ENCODE measurements around the gene YPEL1. TPM values are rescaled to one million over a fixed set of nuclear protein-coding genes. Genes with fewer than 3 reads are reported as not detected.

YPEL1 gene
- total and polyA plus RNA-seq, 2 donors (not counting 1 experiment from before 2014, with no cell fraction given), result 14.9 to 17.0 TPM

DNA sequence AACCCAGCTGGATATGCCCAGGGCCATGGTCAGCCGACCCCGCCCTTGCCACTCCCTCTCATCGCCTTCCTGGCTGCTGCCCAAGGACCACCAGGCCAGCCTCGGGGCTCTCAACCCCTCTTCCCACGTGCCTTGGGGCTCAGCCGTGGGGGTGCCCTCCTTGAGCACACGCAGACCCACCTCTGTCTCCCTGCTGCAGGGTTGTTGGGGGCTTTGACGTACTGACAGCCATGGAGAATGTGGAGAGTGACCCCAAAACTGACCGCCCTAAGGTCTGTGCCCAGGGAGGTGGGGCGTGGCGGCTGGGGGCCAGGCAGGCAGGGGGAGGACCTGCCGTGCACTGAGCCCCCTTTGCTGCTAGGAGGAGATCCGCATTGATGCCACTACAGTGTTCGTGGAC lies 41.2 kb downstream of the YPEL1 start:
- DNase-seq, result no peak
- Histone ChIP-seq H3K9ac (ENCODE audit: low read length) (no peak overlapping the region), H3K27me3 (replicated peaks in 1 of 4; ENCODE audit: control extremely low read depth in 1 of 4, control insufficient read depth in 3 of 4, insufficient read depth in 4 of 4, low read length in 3 of 4) (no peaks in the 10 kb centered on the region), H3K36me3 (replicated peaks in 1 of 2; ENCODE audit: control extremely low read depth in 1 of 2, control insufficient read depth in 1 of 2, extremely low read depth in 1 of 2, insufficient read depth in 2 of 2, low read length in 1 of 2) (peaks cover 2 to 73% of the 10 kb centered on the region in 2 experiments), H3K4me3 (ENCODE audit: control extremely low read depth in 1 of 5, extremely low read depth in 1 of 5, insufficient read depth in 1 of 5, low read depth in 2 of 5, low read length in 4 of 5) (no peak overlapping the region), H3K9me3 (ENCODE audit: control extremely low read depth in 1 of 3, control insufficient read depth in 2 of 3, insufficient read depth in 1 of 3, low read length in 2 of 3) (no peaks in the 10 kb centered on the region), H2AFZ (ENCODE audit: insufficient read depth, low read depth, low read length, poor library complexity, severe bottlenecking) (no peak overlapping the region), H3K27ac (ENCODE audit: low read length in 2 of 2) (no peak overlapping the region), H4K20me1 (ENCODE audit: control insufficient read depth, insufficient read depth, low read length, poor library complexity, severe bottlenecking) (peaks cover 5% of the 10 kb centered on the region), H3K4me2 (replicated peaks; ENCODE audit: low read depth, low read length, poor library complexity, severe bottlenecking) (no peak overlapping the region), H3K79me2 (ENCODE audit: control insufficient read depth, insufficient read depth, low read length) (no peaks in the 10 kb centered on the region), H3K4me1 (ENCODE audit: control insufficient read depth in 2 of 2, insufficient read depth in 2 of 2, low read length in 2 of 2) (no peaks in the 10 kb centered on the region)
- CTCF ChIA-PET, result no interaction called here
- intact Hi-C loops (cut with micrococcal nuclease), result no loop called here
- no peaks in the 10 kb centered on the region for H3K27me3 Mint-ChIP-seq
- ATAC-seq (ENCODE audit: low read depth), result no peak
- H3K9me3 Mint-ChIP-seq (ENCODE audit: insufficient read depth), result no peaks in the 10 kb centered on the region
- TF ChIP-seq EZH2 (IDR thresholded peaks at IDR 0.05; ENCODE audit: borderline replicate concordance, insufficient read depth, low read depth, low read length, poor library complexity, severe bottlenecking) (no peak), CTCF (IDR thresholded peaks at IDR 0.05) (no peak)
- WGBS (ENCODE audit: insufficient coverage), result 96% methylated on average over 14 of the region's 14 CpGs
- no peak overlapping the region for H3K27ac Mint-ChIP-seq
- H3K4me3 Mint-ChIP-seq, result no peak overlapping the region
- peaks cover 6% of the 10 kb centered on the region for H3K4me1 Mint-ChIP-seq
- POLR2A ChIA-PET, result no interaction called here

GRCh38 chr22:21693999-21694341 lies 41.6 kb downstream of the YPEL1 start:
- CTCF ChIA-PET, result no interaction called here
- Histone ChIP-seq H3K27ac (ENCODE audit: low read length in 2 of 2) (no peak overlapping the region), H4K20me1 (ENCODE audit: control insufficient read depth, insufficient read depth, low read length, poor library complexity, severe bottlenecking) (peaks cover 5% of the 10 kb centered on the region), H3K4me2 (replicated peaks; ENCODE audit: low read depth, low read length, poor library complexity, severe bottlenecking) (no peak overlapping the region), H3K4me1 (ENCODE audit: control insufficient read depth in 2 of 2, insufficient read depth in 2 of 2, low read length in 2 of 2) (no peaks in the 10 kb centered on the region), H3K79me2 (ENCODE audit: control insufficient read depth, insufficient read depth, low read length) (no peaks in the 10 kb centered on the region), H3K36me3 (replicated peaks in 1 of 2; ENCODE audit: control extremely low read depth in 1 of 2, control insufficient read depth in 1 of 2, extremely low read depth in 1 of 2, insufficient read depth in 2 of 2, low read length in 1 of 2) (peaks cover 2 to 69% of the 10 kb centered on the region in 2 experiments), H3K4me3 (ENCODE audit: control extremely low read depth in 1 of 5, extremely low read depth in 1 of 5, insufficient read depth in 1 of 5, low read depth in 2 of 5, low read length in 4 of 5) (no peak overlapping the region), H2AFZ (ENCODE audit: insufficient read depth, low read depth, low read length, poor library complexity, severe bottlenecking) (no peak overlapping the region), H3K9me3 (ENCODE audit: control extremely low read depth in 1 of 3, control insufficient read depth in 2 of 3, insufficient read depth in 1 of 3, low read length in 2 of 3) (no peaks in the 10 kb centered on the region), H3K9ac (ENCODE audit: low read length) (no peak overlapping the region), H3K27me3 (replicated peaks in 1 of 4; ENCODE audit: control extremely low read depth in 1 of 4, control insufficient read depth in 3 of 4, insufficient read depth in 4 of 4, low read length in 3 of 4) (no peaks in the 10 kb centered on the region)
- ATAC-seq (ENCODE audit: low read depth), result no peak
- no peak for DNase-seq
- POLR2A ChIA-PET, result no interaction called here
- H3K4me1 Mint-ChIP-seq, result peaks cover 8% of the 10 kb centered on the region
- intact Hi-C loops (cut with micrococcal nuclease), result no loop called here
- H3K27ac Mint-ChIP-seq, result no peak overlapping the region
- 95% methylated on average over 8 of the region's 13 CpGs for WGBS (ENCODE audit: insufficient coverage)
- TF ChIP-seq CTCF (IDR thresholded peaks at IDR 0.05) (no peak), EZH2 (IDR thresholded peaks at IDR 0.05; ENCODE audit: borderline replicate concordance, insufficient read depth, low read depth, low read length, poor library complexity, severe bottlenecking) (no peak)
- no peaks in the 10 kb centered on the region for H3K9me3 Mint-ChIP-seq (ENCODE audit: insufficient read depth)
- no peak overlapping the region for H3K4me3 Mint-ChIP-seq
- no peaks in the 10 kb centered on the region for H3K27me3 Mint-ChIP-seq

Measured in B cell (primary cell).